ENCODE data around the gene MED13L. TPM values are rescaled to one million over a fixed set of nuclear protein-coding genes. Genes with fewer than 3 reads are reported as not detected.

MED13L gene
- total RNA-seq, 1 experiment from 2014 or later: 94.1 TPM

GRCh38 chr12:116295327-116296263, 18.1 kb upstream of the MED13L start:
- Histone ChIP-seq H3K27me3 (replicated peaks; ENCODE audit: insufficient read depth, low read depth, low read length, poor library complexity) (no peaks in the 10 kb centered on the region), H3K4me1 (ENCODE audit: insufficient read depth, low read length, poor library complexity, severe bottlenecking) (peaks cover 10% of the 10 kb centered on the region), H3K9me3 (ENCODE audit: low read depth, low read length, poor library complexity, severe bottlenecking) (no peaks in the 10 kb centered on the region), H3K27ac (ENCODE audit: low read depth, low read length, poor library complexity, severe bottlenecking) (no peak overlapping the region), H3K4me3 (ENCODE audit: low read depth, low read length, poor library complexity, severe bottlenecking) (no peak overlapping the region), H3K36me3 (ENCODE audit: insufficient read depth, low read length, poor library complexity, severe bottlenecking) (no peaks in the 10 kb centered on the region)
- peak; percentile 28 for DNase-seq (ENCODE audit: low spot score)
- no peak for TF ChIP-seq CTCF (conservative IDR thresholded peaks at IDR 0.05; ENCODE audit: low read depth, low read length)
- no peak for TF ChIP-seq EZH2 (IDR thresholded peaks at IDR 0.05; ENCODE audit: borderline replicate concordance, low read depth, low read length, poor library complexity, severe bottlenecking)
- intact Hi-C loops (cut with micrococcal nuclease; ENCODE audit: unreplicated experiment): no loop called here
- POLR2A ChIA-PET (ENCODE audit: low non-redundant PET): no interaction called here
- CTCF ChIA-PET: interaction anchor here (0.6 kb wide), 1 partner anchor 19 kb away, joined by 3 read pairs; no protein-coding TSS in a partner anchor
- BruUV-seq (replicated peaks): no TSS peak

GRCh38 chr12:116294454-116295165, 17.1 kb upstream of the MED13L start:
- POLR2A ChIA-PET (ENCODE audit: low non-redundant PET): no interaction called here
- CTCF ChIA-PET: no interaction called here
- Histone ChIP-seq H3K36me3 (ENCODE audit: insufficient read depth, low read length, poor library complexity, severe bottlenecking) (no peaks in the 10 kb centered on the region), H3K4me3 (ENCODE audit: low read depth, low read length, poor library complexity, severe bottlenecking) (no peak overlapping the region), H3K9me3 (ENCODE audit: low read depth, low read length, poor library complexity, severe bottlenecking) (no peaks in the 10 kb centered on the region), H3K4me1 (ENCODE audit: insufficient read depth, low read length, poor library complexity, severe bottlenecking) (peaks cover 10% of the 10 kb centered on the region), H3K27me3 (replicated peaks; ENCODE audit: insufficient read depth, low read depth, low read length, poor library complexity) (no peaks in the 10 kb centered on the region), H3K27ac (ENCODE audit: low read depth, low read length, poor library complexity, severe bottlenecking) (no peak overlapping the region)
- no peak for TF ChIP-seq EZH2 (IDR thresholded peaks at IDR 0.05; ENCODE audit: borderline replicate concordance, low read depth, low read length, poor library complexity, severe bottlenecking)
- no peak for TF ChIP-seq CTCF (conservative IDR thresholded peaks at IDR 0.05; ENCODE audit: low read depth, low read length)
- no TSS peak for BruUV-seq (replicated peaks)
- DNase-seq (ENCODE audit: low spot score): no peak
- intact Hi-C loops (cut with micrococcal nuclease; ENCODE audit: unreplicated experiment): no loop called here

- ChIA-PET CTCF (interaction anchor here (0.6 kb wide), 1 partner anchor 381 kb away, joined by 8 read pairs; no protein-coding TSS in a partner anchor), POLR2A (ENCODE audit: low non-redundant PET) (no interaction called here)
- Histone ChIP-seq H3K27me3 (replicated peaks; ENCODE audit: insufficient read depth, low read depth, low read length, poor library complexity) (no peaks in the 10 kb centered on the region), H3K36me3 (ENCODE audit: insufficient read depth, low read length, poor library complexity, severe bottlenecking) (no peaks in the 10 kb centered on the region), H3K4me1 (ENCODE audit: insufficient read depth, low read length, poor library complexity, severe bottlenecking) (peaks cover 10% of the 10 kb centered on the region), H3K9me3 (ENCODE audit: low read depth, low read length, poor library complexity, severe bottlenecking) (no peaks in the 10 kb centered on the region), H3K27ac (ENCODE audit: low read depth, low read length, poor library complexity, severe bottlenecking) (no peak overlapping the region), H3K4me3 (ENCODE audit: low read depth, low read length, poor library complexity, severe bottlenecking) (no peak overlapping the region)
- intact Hi-C loops (cut with micrococcal nuclease; ENCODE audit: unreplicated experiment): no loop called here
- no TSS peak for BruUV-seq (replicated peaks)
- DNase-seq (ENCODE audit: low spot score): no peak
- no peak for TF ChIP-seq EZH2 (IDR thresholded peaks at IDR 0.05; ENCODE audit: borderline replicate concordance, low read depth, low read length, poor library complexity, severe bottlenecking)
- TF ChIP-seq CTCF (conservative IDR thresholded peaks at IDR 0.05; ENCODE audit: low read depth, low read length): no peak
Observed at GRCh38 chr12:116293687-116294453, 16.4 kb upstream of the MED13L start.

All from A673 (cell line).